Measurements from ENCODE around the gene FBRSL1. TPM values are rescaled to one million over a fixed set of nuclear protein-coding genes. Genes with fewer than 3 reads are reported as not detected.

Gene FBRSL1
- total and polyA plus RNA-seq, 2 of the 8 experiments (the other 6 are each of a cell fraction or from before 2014, with no cell fraction given): 18.4 to 109 TPM

DNA sequence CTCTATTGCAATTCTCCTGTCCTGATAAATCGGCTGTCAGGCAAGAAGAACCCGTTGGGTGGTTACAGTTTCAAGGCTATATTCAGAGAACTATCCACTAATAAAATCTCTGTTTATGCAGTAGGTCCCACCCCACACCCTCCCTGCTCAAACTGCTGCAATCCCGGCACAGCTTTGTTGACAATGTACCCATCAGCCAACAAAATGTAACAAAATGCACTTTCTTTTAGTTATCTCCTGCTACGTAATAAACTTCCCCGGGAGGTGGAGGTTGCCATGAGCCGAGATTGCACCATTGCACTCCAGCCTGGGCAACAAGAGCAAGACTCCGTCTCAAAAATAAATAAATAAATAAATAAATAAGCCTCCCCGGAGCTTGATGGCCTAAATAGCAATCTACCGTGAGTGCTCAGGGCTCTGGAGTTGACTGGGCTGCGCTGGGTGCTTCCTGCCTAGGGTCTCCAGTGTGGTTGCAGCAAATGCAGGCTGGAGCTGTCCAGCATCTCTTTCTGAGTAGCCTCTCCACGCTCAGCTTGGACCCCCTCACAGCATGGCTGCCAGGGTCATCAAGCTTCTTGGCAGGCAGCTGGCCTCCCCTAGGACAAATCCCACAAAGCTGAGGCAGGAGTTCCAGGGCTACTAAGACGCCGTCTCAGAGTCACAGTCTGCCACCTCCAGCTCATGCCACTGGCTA is 43.2 kb upstream of the FBRSL1 start (continued):
- TF ChIP-seq, protein P1, sequence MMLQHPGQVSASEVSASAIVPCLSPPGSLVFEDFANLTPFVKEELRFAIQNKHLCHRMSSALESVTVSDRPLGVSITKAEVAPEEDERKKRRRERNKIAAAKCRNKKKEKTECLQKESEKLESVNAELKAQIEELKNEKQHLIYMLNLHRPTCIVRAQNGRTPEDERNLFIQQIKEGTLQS (IDR thresholded peaks at IDR 0.05; ENCODE audit: insufficient read depth, low read depth, low read length): no peak
